ENCODE data around the gene IRGC. TPM values are rescaled to one million over a fixed set of nuclear protein-coding genes. Genes with fewer than 3 reads are reported as not detected.
"Not testable (repeated sequence)": the region's sequence is repeated elsewhere in the genome, so short reads cannot be mapped to it uniquely, and the experiment has no call there.

IRGC gene
- polyA plus RNA-seq, 4 donors, result 0.04 TPM; not detected in 3

DNA sequence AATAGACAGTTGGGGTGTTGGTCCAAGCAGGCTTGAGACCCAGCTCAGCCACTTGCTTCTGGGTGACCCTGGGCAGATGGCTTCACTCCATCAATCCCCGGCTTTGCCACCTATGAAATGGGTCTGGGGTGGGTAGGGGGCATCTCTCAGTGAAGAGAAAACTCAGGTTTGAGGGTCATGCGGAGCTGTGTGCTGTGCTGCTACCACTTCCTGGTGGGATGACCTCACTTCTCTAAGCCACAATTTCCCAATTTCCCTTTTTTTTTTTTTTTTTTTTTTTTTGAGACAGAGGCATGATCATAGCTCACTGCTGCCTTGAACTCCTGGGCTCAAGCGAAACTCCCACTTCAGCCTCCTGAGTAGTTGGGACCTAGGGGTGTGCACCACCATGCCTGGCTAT lies 41.3 kb upstream of the IRGC start:
- Histone ChIP-seq H3K9me3 (ENCODE audit: control insufficient read depth in 2 of 2, insufficient read depth in 1 of 2, low read depth in 1 of 2, low read length in 1 of 2) (peaks cover 0 to 3% of the 10 kb centered on the region in 2 donors), H3K4me1 (ENCODE audit: control insufficient read depth in 3 of 3, insufficient read depth in 2 of 3, low read depth in 1 of 3, low read length in 2 of 3) (peaks cover 0 to 32% (median 3%) of the 10 kb centered on the region in 3 donors), H3K27me3 (ENCODE audit: control insufficient read depth in 3 of 3, insufficient read depth in 3 of 3, low read length in 3 of 3) (peaks cover 0 to 16% (median 0%) of the 10 kb centered on the region in 3 donors), H3K36me3 (ENCODE audit: control insufficient read depth in 3 of 3, insufficient read depth in 2 of 3, low read depth in 1 of 3, low read length in 3 of 3) (no peaks in the 10 kb centered on the region), H3K4me3 (ENCODE audit: low read depth in 1 of 3, low read length in 3 of 3) (no peak overlapping the region), H3K27ac (ENCODE audit: low read depth in 1 of 3, low read length in 2 of 3) (peak overlapping the region; percentile 80 to 95 (median 95))
- WGBS, 3 donors, result 67 to 91% (median 71%) methylated on average over 3 of the region's 3 CpGs
- FAIRE-seq (no peak), DNase-seq (no peak)

DNA sequence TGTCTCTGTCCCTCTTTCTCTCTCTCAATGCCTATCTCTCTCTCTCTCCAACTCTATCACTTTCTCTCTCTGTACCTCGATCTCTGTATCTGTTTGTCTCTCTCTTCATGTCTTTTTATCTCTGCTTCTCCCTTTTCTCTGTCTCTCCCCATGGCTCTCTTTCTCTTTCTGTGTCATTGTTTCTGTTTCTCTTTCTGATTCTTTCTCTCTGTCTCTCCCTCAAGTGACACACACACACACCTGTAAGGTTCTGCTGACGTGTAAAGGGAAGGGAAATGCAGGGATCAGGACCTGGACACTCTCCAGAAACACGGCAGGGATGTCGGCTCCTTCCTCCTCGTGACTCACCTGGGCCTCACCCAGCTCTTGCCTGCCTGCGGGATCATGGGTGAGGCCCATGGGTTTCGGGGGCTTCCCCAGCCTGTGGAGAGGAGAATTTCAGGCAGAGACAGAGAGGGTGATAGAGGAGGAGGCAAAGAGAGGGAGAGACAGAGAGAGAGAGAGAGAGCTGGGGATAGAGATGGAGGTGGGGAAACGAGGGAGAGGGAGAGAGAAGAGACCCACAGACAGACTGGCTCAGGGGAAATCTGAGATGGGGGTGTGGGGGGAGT lies 40.5 kb upstream of the IRGC start:
- Histone ChIP-seq H3K9me3 (ENCODE audit: control insufficient read depth in 2 of 2, insufficient read depth in 1 of 2, low read depth in 1 of 2, low read length in 1 of 2) (peaks cover 0 to 6% of the 10 kb centered on the region in 2 donors), H3K4me1 (ENCODE audit: control insufficient read depth in 3 of 3, insufficient read depth in 2 of 3, low read depth in 1 of 3, low read length in 2 of 3) (peaks cover 0 to 24% (median 3%) of the 10 kb centered on the region in 3 donors), H3K4me3 (ENCODE audit: low read depth in 1 of 3, low read length in 3 of 3) (peak overlapping the region in 1 of 3 donors; percentile 0), H3K27me3 (ENCODE audit: control insufficient read depth in 3 of 3, insufficient read depth in 3 of 3, low read length in 3 of 3) (peaks cover 0 to 8% (median 0%) of the 10 kb centered on the region in 3 donors), H3K27ac (ENCODE audit: low read depth in 1 of 3, low read length in 2 of 3) (peak overlapping the region; percentile 80 to 95 (median 95)), H3K36me3 (ENCODE audit: control insufficient read depth in 3 of 3, insufficient read depth in 2 of 3, low read depth in 1 of 3, low read length in 3 of 3) (no peaks in the 10 kb centered on the region)
- FAIRE-seq (no peak), DNase-seq (peak; percentile 92 to 99)
- 8 to 19% (median 13%) methylated on average over 8 of the region's 8 CpGs for WGBS, 3 donors

- FAIRE-seq (no peak), DNase-seq (no peak)
- 76 to 86% (median 84%) methylated on average over 11 of the region's 11 CpGs for WGBS, 3 donors
- Histone ChIP-seq H3K36me3 (ENCODE audit: control insufficient read depth in 3 of 3, insufficient read depth in 2 of 3, low read depth in 1 of 3, low read length in 3 of 3) (no peaks in the 10 kb centered on the region), H3K27me3 (ENCODE audit: control insufficient read depth in 3 of 3, insufficient read depth in 3 of 3, low read length in 3 of 3) (peaks cover 0 to 4% (median 0%) of the 10 kb centered on the region in 3 donors), H3K9me3 (ENCODE audit: control insufficient read depth in 2 of 2, insufficient read depth in 1 of 2, low read depth in 1 of 2, low read length in 1 of 2) (peaks cover 0 to 6% of the 10 kb centered on the region in 2 donors), H3K4me3 (ENCODE audit: low read depth in 1 of 3, low read length in 3 of 3) (no peak overlapping the region), H3K4me1 (ENCODE audit: control insufficient read depth in 3 of 3, insufficient read depth in 2 of 3, low read depth in 1 of 3, low read length in 2 of 3) (peaks cover 0 to 23% (median 3%) of the 10 kb centered on the region in 3 donors), H3K27ac (ENCODE audit: low read depth in 1 of 3, low read length in 2 of 3) (peak overlapping the region; percentile 80 to 95 (median 88))
Measured at GRCh38 chr19:43675906-43676305, 40.0 kb upstream of the IRGC start.

DNA sequence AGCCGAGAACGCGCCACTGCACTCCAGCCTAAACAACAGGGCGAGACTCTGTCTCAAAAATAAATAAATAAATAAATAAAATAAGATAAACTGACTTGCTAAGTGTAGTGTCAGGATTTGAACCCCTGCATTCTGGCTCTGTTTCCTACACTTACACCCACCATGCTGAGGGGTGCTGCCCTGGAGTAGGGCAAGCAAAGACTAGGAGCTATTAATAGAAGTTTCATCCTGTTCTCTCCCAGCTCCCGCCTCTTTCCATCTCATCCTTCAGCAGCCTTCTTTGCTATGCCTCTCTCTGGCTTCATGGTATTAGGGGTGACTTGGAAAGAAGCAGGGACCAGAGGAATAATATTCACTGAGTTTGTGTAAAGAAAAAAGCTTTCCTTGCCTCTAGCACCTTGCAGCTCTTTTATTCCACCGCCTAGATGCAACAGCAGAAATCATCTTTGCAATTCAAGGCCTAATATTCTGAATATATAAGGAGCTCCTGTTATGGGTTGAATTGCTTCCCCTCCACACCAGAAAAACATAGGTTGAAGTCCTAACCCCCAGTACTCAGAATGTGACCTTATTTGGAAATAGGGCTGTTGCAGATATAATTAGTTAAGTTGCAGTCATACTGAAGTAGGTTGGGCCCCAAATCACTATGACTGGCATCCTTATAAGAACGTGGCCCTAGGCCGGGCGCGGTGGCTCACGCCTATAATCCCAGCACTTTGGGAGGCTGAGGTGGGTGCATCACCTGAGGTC lies 37.2 kb upstream of the IRGC start:
- peak in 1 of 2 donors; percentile 43 for DNase-seq
- Histone ChIP-seq H3K27ac (ENCODE audit: low read depth in 1 of 3, low read length in 2 of 3) (peak overlapping the region; percentile 5 to 76 (median 74)), H3K9me3 (ENCODE audit: control insufficient read depth in 2 of 2, insufficient read depth in 1 of 2, low read depth in 1 of 2, low read length in 1 of 2) (peaks cover 0 to 6% of the 10 kb centered on the region in 2 donors), H3K4me3 (ENCODE audit: low read depth in 1 of 3, low read length in 3 of 3) (no peak overlapping the region), H3K36me3 (ENCODE audit: control insufficient read depth in 3 of 3, insufficient read depth in 2 of 3, low read depth in 1 of 3, low read length in 3 of 3) (no peaks in the 10 kb centered on the region), H3K4me1 (ENCODE audit: control insufficient read depth in 3 of 3, insufficient read depth in 2 of 3, low read depth in 1 of 3, low read length in 2 of 3) (peaks cover 0 to 23% (median 3%) of the 10 kb centered on the region in 3 donors), H3K27me3 (ENCODE audit: control insufficient read depth in 3 of 3, insufficient read depth in 3 of 3, low read length in 3 of 3) (no peaks in the 10 kb centered on the region)
- FAIRE-seq, result no peak
- WGBS, 3 donors, result 74 to 80% (median 74%) methylated on average over 11 of the region's 11 CpGs

- FAIRE-seq (no peak), DNase-seq (no peak)
- Histone ChIP-seq H3K9me3 (ENCODE audit: control insufficient read depth in 2 of 2, insufficient read depth in 1 of 2, low read depth in 1 of 2, low read length in 1 of 2) (peaks cover 0 to 6% of the 10 kb centered on the region in 2 donors), H3K27ac (ENCODE audit: low read depth in 1 of 3, low read length in 2 of 3) (no peak overlapping the region), H3K4me1 (ENCODE audit: control insufficient read depth in 3 of 3, insufficient read depth in 2 of 3, low read depth in 1 of 3, low read length in 2 of 3) (peaks cover 0 to 3% (median 0%) of the 10 kb centered on the region in 3 donors), H3K27me3 (ENCODE audit: control insufficient read depth in 3 of 3, insufficient read depth in 3 of 3, low read length in 3 of 3) (no peaks in the 10 kb centered on the region), H3K36me3 (ENCODE audit: control insufficient read depth in 3 of 3, insufficient read depth in 2 of 3, low read depth in 1 of 3, low read length in 3 of 3) (no peaks in the 10 kb centered on the region), H3K4me3 (ENCODE audit: low read depth in 1 of 3, low read length in 3 of 3) (no peak overlapping the region)
- WGBS, 3 donors, result 76 to 91% (median 80%) methylated on average over 5 of the region's 5 CpGs
Measured at GRCh38 chr19:43681821-43682220, 34.1 kb upstream of the IRGC start.

DNA sequence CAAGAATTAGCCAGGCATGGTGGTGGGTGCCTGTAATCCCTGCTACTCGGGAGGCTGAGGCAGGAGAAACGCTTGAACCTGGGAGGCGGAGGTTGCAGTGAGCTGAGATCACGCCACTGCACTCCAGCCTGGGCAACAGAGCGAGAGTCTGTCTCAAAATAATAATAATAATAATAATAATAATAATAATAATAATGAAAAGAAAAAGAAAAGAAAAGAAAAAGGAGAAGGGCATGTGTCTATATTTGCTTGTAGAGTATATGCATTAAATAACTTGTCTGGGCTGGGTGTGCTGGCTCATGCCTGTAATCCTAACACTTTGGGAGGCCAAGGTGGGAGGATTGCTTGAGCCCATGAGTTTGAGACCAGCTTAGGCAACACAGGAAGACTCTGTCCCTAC lies 33.6 kb upstream of the IRGC start:
- not testable (repeated sequence) for H3K9me3 ChIP-seq (ENCODE audit: control insufficient read depth in 2 of 2, insufficient read depth in 1 of 2, low read depth in 1 of 2, low read length in 1 of 2); H3K4me3 ChIP-seq (ENCODE audit: low read depth in 1 of 3, low read length in 3 of 3); H3K27ac ChIP-seq (ENCODE audit: low read depth in 1 of 3, low read length in 2 of 3); DNase-seq; H3K27me3 ChIP-seq (ENCODE audit: control insufficient read depth in 3 of 3, insufficient read depth in 3 of 3, low read length in 3 of 3); FAIRE-seq; H3K4me1 ChIP-seq (ENCODE audit: control insufficient read depth in 3 of 3, insufficient read depth in 2 of 3, low read depth in 1 of 3, low read length in 2 of 3); H3K36me3 ChIP-seq (ENCODE audit: control insufficient read depth in 3 of 3, insufficient read depth in 2 of 3, low read depth in 1 of 3, low read length in 3 of 3)
- WGBS, 3 donors, result 90 to 94% (median 91%) methylated on average over 5 of the region's 5 CpGs

- Histone ChIP-seq H3K4me3 (ENCODE audit: low read depth in 1 of 3, low read length in 3 of 3) (no peak overlapping the region), H3K4me1 (ENCODE audit: control insufficient read depth in 3 of 3, insufficient read depth in 2 of 3, low read depth in 1 of 3, low read length in 2 of 3) (peaks cover 0 to 3% (median 0%) of the 10 kb centered on the region in 3 donors), H3K27me3 (ENCODE audit: control insufficient read depth in 3 of 3, insufficient read depth in 3 of 3, low read length in 3 of 3) (no peaks in the 10 kb centered on the region), H3K27ac (ENCODE audit: low read depth in 1 of 3, low read length in 2 of 3) (no peak overlapping the region), H3K36me3 (ENCODE audit: control insufficient read depth in 3 of 3, insufficient read depth in 2 of 3, low read depth in 1 of 3, low read length in 3 of 3) (no peaks in the 10 kb centered on the region), H3K9me3 (ENCODE audit: control insufficient read depth in 2 of 2, insufficient read depth in 1 of 2, low read depth in 1 of 2, low read length in 1 of 2) (peaks cover 0 to 6% of the 10 kb centered on the region in 2 donors)
- FAIRE-seq (no peak), DNase-seq (no peak)
- WGBS, 3 donors, result 60 to 67% (median 66%) methylated on average over 11 of the region's 11 CpGs
Measured at GRCh38 chr19:43682824-43683661, 32.8 kb upstream of the IRGC start.

DNA sequence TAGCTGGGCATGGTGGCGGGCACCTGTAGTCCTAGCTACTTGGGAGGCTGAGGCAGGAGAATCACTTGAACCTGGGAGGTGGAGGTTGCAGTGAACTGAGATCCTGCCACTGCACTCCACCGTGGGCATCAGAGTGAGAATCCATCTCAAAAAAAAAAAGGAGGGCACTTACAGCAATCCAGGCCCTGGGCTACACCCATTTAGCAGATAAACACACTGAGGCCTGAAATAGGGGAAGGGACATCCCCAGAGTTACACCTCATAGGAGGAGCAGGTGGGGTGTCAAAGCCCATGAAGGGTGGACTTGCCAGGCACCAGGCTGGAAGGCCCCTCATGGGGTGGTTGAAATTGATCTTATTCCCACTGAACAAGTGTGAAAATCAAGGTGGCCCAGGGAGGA lies 32.0 kb upstream of the IRGC start:
- peaks cover 0 to 6% of the 10 kb centered on the region in 2 donors for H3K9me3 ChIP-seq (ENCODE audit: control insufficient read depth in 2 of 2, insufficient read depth in 1 of 2, low read depth in 1 of 2, low read length in 1 of 2)
- H3K27me3 ChIP-seq (ENCODE audit: control insufficient read depth in 3 of 3, insufficient read depth in 3 of 3, low read length in 3 of 3), result no peaks in the 10 kb centered on the region
- FAIRE-seq, result no peak
- H3K27ac ChIP-seq (ENCODE audit: low read depth in 1 of 3, low read length in 2 of 3), result no peak overlapping the region
- H3K4me3 ChIP-seq (ENCODE audit: low read depth in 1 of 3, low read length in 3 of 3), result no peak overlapping the region
- peaks cover 0 to 3% (median 0%) of the 10 kb centered on the region in 3 donors for H3K4me1 ChIP-seq (ENCODE audit: control insufficient read depth in 3 of 3, insufficient read depth in 2 of 3, low read depth in 1 of 3, low read length in 2 of 3)
- H3K36me3 ChIP-seq (ENCODE audit: control insufficient read depth in 3 of 3, insufficient read depth in 2 of 3, low read depth in 1 of 3, low read length in 3 of 3), result no peaks in the 10 kb centered on the region
- WGBS, 3 donors, result 48 to 70% (median 61%) methylated on average over 2 of the region's 2 CpGs
- no peak for DNase-seq

Measured in small intestine (tissue), 7 donors.